Body of pancreas (tissue), 4 donors: ENCODE data around the gene ANO2. TPM values are rescaled to one million over a fixed set of nuclear protein-coding genes. Genes with fewer than 3 reads are reported as not detected.

Experiments used
- ATAC-seq: fragments of 150-250 bp; one replicate; pipeline ENCODE4 v1.9.1; 2016
- DNase-seq, 4 donors: peaks; one replicate each; pipeline ENCODE4 v3.0.0-alpha.2; 2019
- H3K27ac ChIP-seq, 4 donors: fragments of 200-600 bp; sonication (generic); 1 replicate in 3 of 4; 2 replicates in 1 of 4; pipeline versions ENCODE4 v1.5.1 to v1.6.1; 2016 to 2019; ENCODE audit warnings: mild to moderate bottlenecking in 1 of 4, mixed read lengths in 1 of 4, moderate library complexity in 1 of 4
- H3K27me3 ChIP-seq, 2 donors: fragments of 200-600 bp; sonication (generic); one replicate each; pipeline ENCODE4 v1.6.0; 2016; ENCODE audit warnings: mild to moderate bottlenecking in 1 of 2
- H3K36me3 ChIP-seq, 2 donors: fragments of 200-600 bp; sonication (generic); replicated peaks in 1 of 2; 2 replicates each; pipeline ENCODE4 v1.5.1; 2016; ENCODE audit warnings: low read depth in 2 of 2; ENCODE audit not compliant: insufficient read depth in 1 of 2
- H3K4me1 ChIP-seq: fragments of 200-600 bp; sonication (generic); one replicate; pipeline ENCODE4 v1.6.0; 2016
- H3K4me3 ChIP-seq, 2 donors: fragments of 200-600 bp; sonication (generic); 1 replicate in 1 of 2; 2 replicates in 1 of 2; pipeline ENCODE4 v1.5.1; 2016 to 2019
- H3K9me3 ChIP-seq, 3 donors: fragments of 200-600 bp; sonication (generic); 1 replicate in 2 of 3; 2 replicates in 1 of 3; pipeline ENCODE4 v1.5.1; 2016
- CTCF ChIP-seq, 7 experiments: fragments of 450-650 bp in 4 of 7; fragments of 200-600 bp in 3 of 7; sonication (generic) in 3 of 7; IDR thresholded peaks; one replicate each; pipeline ENCODE4 v1.5.1; 2016 to 2019; ENCODE audit warnings: antibody characterized with exemption in 7 of 7
- POLR2A ChIP-seq, 3 donors: fragments of 450-650 bp; IDR thresholded peaks; one replicate each; pipeline ENCODE4 v1.6.1; 2016; ENCODE audit warnings: antibody characterized with exemption in 3 of 3, mild to moderate bottlenecking in 2 of 3
- WGBS, 2 donors: methylation state at CpG; one replicate each; pipeline ENCODE4 v1.1.5; 2017; 5-methylcytosine and 5-hydroxymethylcytosine counted together
- intact Hi-C: fragments of 100-400 bp; cut with DNase I; formaldehyde crosslinking; loops from one replicate; pipeline ENCODE4 v1.15.1; 2023
- total RNA-seq, 2 donors: library from RNA; depleted of rRNA; stranded (reverse); fragments of >200 nt; gene quantifications; one replicate each; pipeline ENCODE4 v1.1.0, GENCODE V29; 2016

ANO2 gene
- total RNA-seq, 2 donors from 2014 or later: 2.1 to 4.3 TPM

- Histone ChIP-seq H3K9me3 (no peaks in the 10 kb centered on the region), H3K4me3 (no peak overlapping the region), H3K36me3 (no peaks in the 10 kb centered on the region), H3K27ac (no peak overlapping the region), H3K27me3 (no peaks in the 10 kb centered on the region), H3K4me1 (no peaks in the 10 kb centered on the region)
- intact Hi-C loops: no loop called here
- no peak for DNase-seq
- no peak for ATAC-seq
- no peak for TF ChIP-seq CTCF (IDR thresholded peaks at IDR 0.05)
- no peak for TF ChIP-seq POLR2A (IDR thresholded peaks at IDR 0.05)
- 53 to 64% methylated on average over 8 to 9 of the region's 9 CpGs for WGBS, 2 donors
Observed at GRCh38 chr12:5809586-5809985, 135.5 kb downstream of the ANO2 start.

GRCh38 chr12:5808981-5809380 is 136.1 kb downstream of the ANO2 start:
- intact Hi-C loops: no loop called here
- Histone ChIP-seq H3K4me1 (no peaks in the 10 kb centered on the region), H3K27ac (no peak overlapping the region), H3K36me3 (no peaks in the 10 kb centered on the region), H3K4me3 (no peak overlapping the region), H3K27me3 (no peaks in the 10 kb centered on the region), H3K9me3 (no peaks in the 10 kb centered on the region)
- ATAC-seq (no peak), DNase-seq (no peak)
- no peak for TF ChIP-seq POLR2A (IDR thresholded peaks at IDR 0.05)
- no peak for TF ChIP-seq CTCF (IDR thresholded peaks at IDR 0.05)
- 60 to 61% methylated on average over 4 of the region's 4 CpGs for WGBS, 2 donors

GRCh38 chr12:5807514-5808219 is 137.4 kb downstream of the ANO2 start:
- H3K4me3 ChIP-seq: no peak overlapping the region

GRCh38 chr12:5807090-5807414 is 138.0 kb downstream of the ANO2 start:
- no peaks in the 10 kb centered on the region for H3K27me3 ChIP-seq
- no peaks in the 10 kb centered on the region for H3K36me3 ChIP-seq
- no peak for TF ChIP-seq POLR2A (IDR thresholded peaks at IDR 0.05)
- TF ChIP-seq CTCF (IDR thresholded peaks at IDR 0.05): no peak
- H3K9me3 ChIP-seq: no peaks in the 10 kb centered on the region
- intact Hi-C loops: no loop called here
- WGBS, 2 donors: 62 to 67% methylated on average over 6 of the region's 6 CpGs
- H3K27ac ChIP-seq: no peak overlapping the region
- no peaks in the 10 kb centered on the region for H3K4me1 ChIP-seq
- ATAC-seq: no peak
- DNase-seq: no peak
- no peak overlapping the region for H3K4me3 ChIP-seq

More at GRCh38 chr12:5807514-5808219, 137.4 kb downstream of the ANO2 start:
- Histone ChIP-seq H3K36me3 (no peaks in the 10 kb centered on the region), H3K4me1 (no peaks in the 10 kb centered on the region), H3K9me3 (no peaks in the 10 kb centered on the region), H3K27ac (no peak overlapping the region), H3K27me3 (no peaks in the 10 kb centered on the region)
- WGBS, 2 donors: 61 to 62% methylated on average over 8 of the region's 8 CpGs
- no peak for DNase-seq
- intact Hi-C loops: no loop called here
- no peak for ATAC-seq
- TF ChIP-seq POLR2A (IDR thresholded peaks at IDR 0.05) (no peak), CTCF (IDR thresholded peaks at IDR 0.05) (no peak)
